ENCODE measurements around the gene RASSF10.

GRCh38 chr11:12983336-12983735 is 25.8 kb upstream of the RASSF10 start:
- TF ChIP-seq CTCF (IDR thresholded peaks at IDR 0.05) (no peak), EZH2 (IDR thresholded peaks at IDR 0.05; ENCODE audit: borderline replicate concordance, insufficient read depth, low read depth, low read length, poor library complexity, severe bottlenecking) (no peak)

All from B cell (primary cell).